ENCODE data around the gene PDE8A.
"Not testable (repeated sequence)": the region's sequence is repeated elsewhere in the genome, so short reads cannot be mapped to it uniquely, and the experiment has no call there.

The PDE8A gene

DNA sequence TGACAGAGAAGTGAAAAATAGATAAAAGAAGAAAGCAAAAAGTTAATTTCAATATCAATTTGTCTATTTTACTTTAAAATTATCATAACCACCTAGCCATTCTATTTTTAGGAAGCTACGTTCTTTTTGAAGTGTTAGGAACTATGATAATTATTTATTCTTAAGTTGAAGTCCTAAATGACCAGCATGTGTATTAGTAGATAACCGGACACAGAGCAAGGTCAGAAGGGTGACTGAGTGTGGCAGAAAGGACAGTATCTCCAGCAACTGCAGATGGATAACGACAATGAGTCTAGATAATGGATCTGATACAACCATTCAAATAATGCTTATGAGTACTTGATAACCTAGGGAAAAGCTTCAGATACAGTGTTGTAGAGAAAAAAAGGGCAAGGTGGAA lies 198.0 kb downstream of the PDE8A start:
- Histone ChIP-seq H3K36me3 (no peaks in the 10 kb centered on the region), H3K4me3 (ENCODE audit: low read depth, low read length) (no peak overlapping the region), H3K27me3 (ENCODE audit: insufficient read depth, low read depth, severe bottlenecking) (no peaks in the 10 kb centered on the region), H3K9me3 (ENCODE audit: severe bottlenecking) (no peaks in the 10 kb centered on the region), H3K27ac (no peak overlapping the region)
- TF ChIP-seq, protein P1, sequence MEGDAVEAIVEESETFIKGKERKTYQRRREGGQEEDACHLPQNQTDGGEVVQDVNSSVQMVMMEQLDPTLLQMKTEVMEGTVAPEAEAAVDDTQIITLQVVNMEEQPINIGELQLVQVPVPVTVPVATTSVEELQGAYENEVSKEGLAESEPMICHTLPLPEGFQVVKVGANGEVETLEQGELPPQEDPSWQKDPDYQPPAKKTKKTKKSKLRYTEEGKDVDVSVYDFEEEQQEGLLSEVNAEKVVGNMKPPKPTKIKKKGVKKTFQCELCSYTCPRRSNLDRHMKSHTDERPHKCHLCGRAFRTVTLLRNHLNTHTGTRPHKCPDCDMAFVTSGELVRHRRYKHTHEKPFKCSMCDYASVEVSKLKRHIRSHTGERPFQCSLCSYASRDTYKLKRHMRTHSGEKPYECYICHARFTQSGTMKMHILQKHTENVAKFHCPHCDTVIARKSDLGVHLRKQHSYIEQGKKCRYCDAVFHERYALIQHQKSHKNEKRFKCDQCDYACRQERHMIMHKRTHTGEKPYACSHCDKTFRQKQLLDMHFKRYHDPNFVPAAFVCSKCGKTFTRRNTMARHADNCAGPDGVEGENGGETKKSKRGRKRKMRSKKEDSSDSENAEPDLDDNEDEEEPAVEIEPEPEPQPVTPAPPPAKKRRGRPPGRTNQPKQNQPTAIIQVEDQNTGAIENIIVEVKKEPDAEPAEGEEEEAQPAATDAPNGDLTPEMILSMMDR (IDR thresholded peaks at IDR 0.05; ENCODE audit: low read depth, low read length) = no peak
- DNase-seq = no peak

- not testable (repeated sequence) for DNase-seq; H3K4me3 ChIP-seq (ENCODE audit: low read depth, low read length); H3K36me3 ChIP-seq; H3K9me3 ChIP-seq (ENCODE audit: severe bottlenecking); H3K27ac ChIP-seq; H3K27me3 ChIP-seq (ENCODE audit: insufficient read depth, low read depth, severe bottlenecking)
Observed at GRCh38 chr15:85185350-85185749, 203.7 kb downstream of the PDE8A start.

DNA sequence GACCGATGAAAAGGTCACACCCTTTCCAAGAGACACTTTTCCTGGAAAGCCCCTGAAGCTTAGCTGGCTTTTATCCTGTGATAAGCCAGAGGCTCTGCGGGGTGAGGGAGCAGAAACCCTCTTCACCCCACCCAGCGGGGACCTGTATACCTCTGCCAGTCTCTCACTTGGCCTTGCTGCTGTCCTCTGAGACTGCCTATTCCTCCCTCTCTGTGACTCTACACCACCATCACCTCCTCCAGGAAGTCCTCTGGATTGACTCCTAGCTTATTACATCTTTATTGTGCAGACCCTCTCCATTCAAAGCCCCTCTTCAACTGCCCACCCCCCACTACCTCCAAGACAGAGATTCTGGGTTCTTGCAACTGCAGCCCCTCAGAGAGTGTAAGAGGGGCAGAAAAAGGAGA lies 206.5 kb downstream of the PDE8A start:
- H3K27ac ChIP-seq; H3K9me3 ChIP-seq (ENCODE audit: severe bottlenecking); H3K27me3 ChIP-seq (ENCODE audit: insufficient read depth, low read depth, severe bottlenecking); H3K4me3 ChIP-seq (ENCODE audit: low read depth, low read length); H3K36me3 ChIP-seq: not testable (repeated sequence)
- DNase-seq = peak; percentile 22
